Measurements from ENCODE around the gene PCBP3. TPM values are rescaled to one million over a fixed set of nuclear protein-coding genes. Genes with fewer than 3 reads are reported as not detected.

PCBP3 gene
- total RNA-seq, 1 donor from 2014 or later, result 7.6 TPM

GRCh38 chr21:45750936-45751335, 107.4 kb downstream of the PCBP3 start:
- Mint-ChIP-seq H3K27me3 (ENCODE audit: unreplicated experiment) (peaks cover 12% of the 10 kb centered on the region), H3K9me3 (ENCODE audit: unreplicated experiment) (peaks cover 13% of the 10 kb centered on the region), H3K36me3 (ENCODE audit: unreplicated experiment) (peaks cover 3% of the 10 kb centered on the region), H3K4me3 (ENCODE audit: unreplicated experiment) (no peak overlapping the region), H3K4me1 (ENCODE audit: unreplicated experiment) (peaks cover 18% of the 10 kb centered on the region), H3K27ac (ENCODE audit: unreplicated experiment) (no peak overlapping the region)
- TF ChIP-seq CTCF (IDR thresholded peaks at IDR 0.05), result no peak
- no peak for DNase-seq (ENCODE audit: extremely low spot score, unreplicated experiment)

- no peak overlapping the region for H3K4me3 Mint-ChIP-seq (ENCODE audit: unreplicated experiment)
- no peak for TF ChIP-seq CTCF (IDR thresholded peaks at IDR 0.05)
- H3K36me3 Mint-ChIP-seq (ENCODE audit: unreplicated experiment), result peaks cover 3% of the 10 kb centered on the region
- peaks cover 16% of the 10 kb centered on the region for H3K27me3 Mint-ChIP-seq (ENCODE audit: unreplicated experiment)
- peaks cover 17% of the 10 kb centered on the region for H3K9me3 Mint-ChIP-seq (ENCODE audit: unreplicated experiment)
- DNase-seq (ENCODE audit: extremely low spot score, unreplicated experiment), result no peak
- peaks cover 7% of the 10 kb centered on the region for H3K4me1 Mint-ChIP-seq (ENCODE audit: unreplicated experiment)
- no peak overlapping the region for H3K27ac Mint-ChIP-seq (ENCODE audit: unreplicated experiment)
These were observed 109.9 kb downstream of the PCBP3 start for GRCh38 chr21:45753445-45753844.

- H3K4me3 Mint-ChIP-seq (ENCODE audit: unreplicated experiment), result no peak overlapping the region
These were observed 112.5 kb downstream of the PCBP3 start for GRCh38 chr21:45756029-45756428.

GRCh38 chr21:45756669-45757068, 113.1 kb downstream of the PCBP3 start:
- Mint-ChIP-seq H3K4me1 (ENCODE audit: unreplicated experiment) (no peaks in the 10 kb centered on the region), H3K27ac (ENCODE audit: unreplicated experiment) (no peak overlapping the region), H3K4me3 (ENCODE audit: unreplicated experiment) (no peak overlapping the region), H3K9me3 (ENCODE audit: unreplicated experiment) (peaks cover 22% of the 10 kb centered on the region), H3K27me3 (ENCODE audit: unreplicated experiment) (peaks cover 17% of the 10 kb centered on the region), H3K36me3 (ENCODE audit: unreplicated experiment) (peaks cover 11% of the 10 kb centered on the region)
- TF ChIP-seq CTCF (IDR thresholded peaks at IDR 0.05), result no peak
- DNase-seq (ENCODE audit: extremely low spot score, unreplicated experiment), result no peak

More at GRCh38 chr21:45756029-45756428, 112.5 kb downstream of the PCBP3 start:
- TF ChIP-seq CTCF (IDR thresholded peaks at IDR 0.05), result no peak
- no peak overlapping the region for H3K27ac Mint-ChIP-seq (ENCODE audit: unreplicated experiment)
- DNase-seq (ENCODE audit: extremely low spot score, unreplicated experiment), result no peak
- H3K9me3 Mint-ChIP-seq (ENCODE audit: unreplicated experiment), result peaks cover 22% of the 10 kb centered on the region
- H3K27me3 Mint-ChIP-seq (ENCODE audit: unreplicated experiment), result peaks cover 20% of the 10 kb centered on the region
- peaks cover 11% of the 10 kb centered on the region for H3K36me3 Mint-ChIP-seq (ENCODE audit: unreplicated experiment)
- H3K4me1 Mint-ChIP-seq (ENCODE audit: unreplicated experiment), result no peaks in the 10 kb centered on the region

- Mint-ChIP-seq H3K27me3 (ENCODE audit: unreplicated experiment) (peaks cover 8% of the 10 kb centered on the region), H3K9me3 (ENCODE audit: unreplicated experiment) (peaks cover 5% of the 10 kb centered on the region), H3K4me1 (ENCODE audit: unreplicated experiment) (no peaks in the 10 kb centered on the region), H3K4me3 (ENCODE audit: unreplicated experiment) (no peak overlapping the region), H3K36me3 (ENCODE audit: unreplicated experiment) (peaks cover 8% of the 10 kb centered on the region), H3K27ac (ENCODE audit: unreplicated experiment) (no peak overlapping the region)
- DNase-seq (ENCODE audit: extremely low spot score, unreplicated experiment), result no peak
- no peak for TF ChIP-seq CTCF (IDR thresholded peaks at IDR 0.05)
These were observed 118.2 kb downstream of the PCBP3 start for GRCh38 chr21:45761704-45762103.
